ENCODE results near the gene JPH2. TPM values are rescaled to one million over a fixed set of nuclear protein-coding genes. Genes with fewer than 3 reads are reported as not detected.

Gene JPH2
- total and polyA plus RNA-seq, 4 donors: 0.09 to 1.3 (median 0.17) TPM; not detected in 1

DNA sequence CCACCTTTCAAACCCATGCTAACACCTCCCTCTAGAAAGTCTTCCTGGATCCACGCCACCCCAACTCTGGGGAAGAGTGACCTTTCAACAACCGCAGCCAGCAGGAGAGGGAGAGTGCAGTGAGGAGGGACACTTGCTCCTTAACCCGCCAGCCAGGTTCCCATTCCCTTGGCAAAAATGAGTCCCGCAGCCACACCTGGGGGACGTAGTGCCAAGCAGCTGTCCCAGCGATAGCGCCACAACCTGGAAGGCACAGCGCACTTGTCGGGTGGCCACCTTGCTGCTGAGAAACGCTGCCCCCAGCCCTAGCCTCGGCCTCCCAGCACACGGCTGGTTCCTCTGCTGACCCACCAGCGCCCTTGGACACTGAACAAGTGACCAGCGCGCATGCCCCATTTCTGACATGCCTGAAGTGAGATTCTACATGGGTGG is 119.3 kb downstream of the JPH2 start (continued):
- TF ChIP-seq, protein P1, sequence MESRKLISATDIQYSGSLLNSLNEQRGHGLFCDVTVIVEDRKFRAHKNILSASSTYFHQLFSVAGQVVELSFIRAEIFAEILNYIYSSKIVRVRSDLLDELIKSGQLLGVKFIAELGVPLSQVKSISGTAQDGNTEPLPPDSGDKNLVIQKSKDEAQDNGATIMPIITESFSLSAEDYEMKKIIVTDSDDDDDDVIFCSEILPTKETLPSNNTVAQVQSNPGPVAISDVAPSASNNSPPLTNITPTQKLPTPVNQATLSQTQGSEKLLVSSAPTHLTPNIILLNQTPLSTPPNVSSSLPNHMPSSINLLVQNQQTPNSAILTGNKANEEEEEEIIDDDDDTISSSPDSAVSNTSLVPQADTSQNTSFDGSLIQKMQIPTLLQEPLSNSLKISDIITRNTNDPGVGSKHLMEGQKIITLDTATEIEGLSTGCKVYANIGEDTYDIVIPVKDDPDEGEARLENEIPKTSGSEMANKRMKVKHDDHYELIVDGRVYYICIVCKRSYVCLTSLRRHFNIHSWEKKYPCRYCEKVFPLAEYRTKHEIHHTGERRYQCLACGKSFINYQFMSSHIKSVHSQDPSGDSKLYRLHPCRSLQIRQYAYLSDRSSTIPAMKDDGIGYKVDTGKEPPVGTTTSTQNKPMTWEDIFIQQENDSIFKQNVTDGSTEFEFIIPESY (IDR thresholded peaks at IDR 0.05): no peak
- TF ChIP-seq HNF4A (conservative IDR thresholded peaks at IDR 0.05) (no peak), RAD21 (IDR thresholded peaks at IDR 0.05) (no peak), SP1 (IDR thresholded peaks at IDR 0.05) (no peak), YY1 (IDR thresholded peaks at IDR 0.05) (no peak), NR2F2 (IDR thresholded peaks at IDR 0.05) (no peak)

DNA sequence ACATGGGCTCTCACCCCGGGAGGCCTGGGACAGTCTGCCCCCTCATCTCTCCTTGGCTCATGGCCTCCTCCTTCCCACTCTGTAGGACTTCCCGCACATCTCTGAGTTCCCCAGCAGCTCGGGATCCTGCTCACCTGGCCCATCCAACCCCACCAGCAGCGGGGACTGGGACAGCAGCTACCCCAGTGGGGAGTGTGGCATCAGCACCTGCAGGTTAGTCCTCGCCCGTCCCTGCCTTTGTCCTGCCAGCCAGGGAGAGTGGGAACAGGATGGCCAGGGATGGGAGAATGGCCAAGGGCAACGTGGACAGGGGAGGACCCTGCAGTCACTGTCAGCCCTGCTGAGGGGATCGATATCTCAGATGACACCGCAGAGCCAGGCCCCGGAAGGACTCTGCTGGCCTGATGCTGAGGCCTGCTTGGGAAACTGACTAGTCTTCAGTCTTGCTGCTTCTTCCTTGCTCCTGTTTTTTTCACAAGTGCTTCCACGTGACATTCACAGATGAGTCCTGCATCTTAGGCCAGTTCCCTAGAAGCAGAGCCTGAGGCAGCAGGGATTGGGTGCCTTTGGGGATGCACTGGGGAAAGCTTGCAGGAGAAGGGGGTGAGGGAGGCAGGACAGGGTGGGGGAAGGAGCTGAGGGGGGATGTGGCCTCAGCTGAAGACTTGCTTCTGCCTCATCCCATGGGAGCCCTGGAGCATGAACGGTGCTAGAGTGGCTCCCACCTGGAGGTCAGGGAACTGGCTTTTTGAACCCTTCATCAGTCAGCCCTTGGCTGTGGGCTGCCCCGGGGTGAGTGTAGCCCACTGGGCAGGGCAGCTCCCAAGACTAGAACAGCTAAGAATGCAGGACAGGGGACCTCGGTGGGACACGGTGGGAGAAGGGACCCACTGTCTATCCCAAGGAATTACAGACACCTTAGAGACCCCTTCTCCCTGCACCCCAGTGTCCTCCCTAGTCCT is 120.1 kb downstream of the JPH2 start:
- H3K9ac ChIP-seq (ENCODE audit: low read depth in 1 of 2, low read length in 2 of 2): no peak overlapping the region
- H3K4me1 ChIP-seq (ENCODE audit: control insufficient read depth in 4 of 4, insufficient read depth in 4 of 4, low read length in 3 of 4): no peaks in the 10 kb centered on the region
- no peak overlapping the region for H3K4me3 ChIP-seq (ENCODE audit: low read depth in 1 of 3, low read length in 3 of 3)
- no peaks in the 10 kb centered on the region for H3K9me3 ChIP-seq (ENCODE audit: control insufficient read depth in 4 of 4, low read length in 3 of 4)
- H3K27me3 ChIP-seq (ENCODE audit: control insufficient read depth in 4 of 4, insufficient read depth in 4 of 4, low read length in 3 of 4): no peaks in the 10 kb centered on the region
- WGBS: 92% methylated on average over 15 of the region's 15 CpGs
- TF ChIP-seq, protein P1 (IDR thresholded peaks at IDR 0.05): no peak
- no peak for TF ChIP-seq NR2F2 (IDR thresholded peaks at IDR 0.05)
- TF ChIP-seq, protein P2, sequence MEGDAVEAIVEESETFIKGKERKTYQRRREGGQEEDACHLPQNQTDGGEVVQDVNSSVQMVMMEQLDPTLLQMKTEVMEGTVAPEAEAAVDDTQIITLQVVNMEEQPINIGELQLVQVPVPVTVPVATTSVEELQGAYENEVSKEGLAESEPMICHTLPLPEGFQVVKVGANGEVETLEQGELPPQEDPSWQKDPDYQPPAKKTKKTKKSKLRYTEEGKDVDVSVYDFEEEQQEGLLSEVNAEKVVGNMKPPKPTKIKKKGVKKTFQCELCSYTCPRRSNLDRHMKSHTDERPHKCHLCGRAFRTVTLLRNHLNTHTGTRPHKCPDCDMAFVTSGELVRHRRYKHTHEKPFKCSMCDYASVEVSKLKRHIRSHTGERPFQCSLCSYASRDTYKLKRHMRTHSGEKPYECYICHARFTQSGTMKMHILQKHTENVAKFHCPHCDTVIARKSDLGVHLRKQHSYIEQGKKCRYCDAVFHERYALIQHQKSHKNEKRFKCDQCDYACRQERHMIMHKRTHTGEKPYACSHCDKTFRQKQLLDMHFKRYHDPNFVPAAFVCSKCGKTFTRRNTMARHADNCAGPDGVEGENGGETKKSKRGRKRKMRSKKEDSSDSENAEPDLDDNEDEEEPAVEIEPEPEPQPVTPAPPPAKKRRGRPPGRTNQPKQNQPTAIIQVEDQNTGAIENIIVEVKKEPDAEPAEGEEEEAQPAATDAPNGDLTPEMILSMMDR (IDR thresholded peaks at IDR 0.05; ENCODE audit: low read depth, low read length, missing input control): no peak
- no peak for TF ChIP-seq RXRA (IDR thresholded peaks at IDR 0.05)
- no peak for TF ChIP-seq FOXA1 (IDR thresholded peaks at IDR 0.05)
- no peak for TF ChIP-seq SP1 (IDR thresholded peaks at IDR 0.05)
- TF ChIP-seq, protein P3, sequence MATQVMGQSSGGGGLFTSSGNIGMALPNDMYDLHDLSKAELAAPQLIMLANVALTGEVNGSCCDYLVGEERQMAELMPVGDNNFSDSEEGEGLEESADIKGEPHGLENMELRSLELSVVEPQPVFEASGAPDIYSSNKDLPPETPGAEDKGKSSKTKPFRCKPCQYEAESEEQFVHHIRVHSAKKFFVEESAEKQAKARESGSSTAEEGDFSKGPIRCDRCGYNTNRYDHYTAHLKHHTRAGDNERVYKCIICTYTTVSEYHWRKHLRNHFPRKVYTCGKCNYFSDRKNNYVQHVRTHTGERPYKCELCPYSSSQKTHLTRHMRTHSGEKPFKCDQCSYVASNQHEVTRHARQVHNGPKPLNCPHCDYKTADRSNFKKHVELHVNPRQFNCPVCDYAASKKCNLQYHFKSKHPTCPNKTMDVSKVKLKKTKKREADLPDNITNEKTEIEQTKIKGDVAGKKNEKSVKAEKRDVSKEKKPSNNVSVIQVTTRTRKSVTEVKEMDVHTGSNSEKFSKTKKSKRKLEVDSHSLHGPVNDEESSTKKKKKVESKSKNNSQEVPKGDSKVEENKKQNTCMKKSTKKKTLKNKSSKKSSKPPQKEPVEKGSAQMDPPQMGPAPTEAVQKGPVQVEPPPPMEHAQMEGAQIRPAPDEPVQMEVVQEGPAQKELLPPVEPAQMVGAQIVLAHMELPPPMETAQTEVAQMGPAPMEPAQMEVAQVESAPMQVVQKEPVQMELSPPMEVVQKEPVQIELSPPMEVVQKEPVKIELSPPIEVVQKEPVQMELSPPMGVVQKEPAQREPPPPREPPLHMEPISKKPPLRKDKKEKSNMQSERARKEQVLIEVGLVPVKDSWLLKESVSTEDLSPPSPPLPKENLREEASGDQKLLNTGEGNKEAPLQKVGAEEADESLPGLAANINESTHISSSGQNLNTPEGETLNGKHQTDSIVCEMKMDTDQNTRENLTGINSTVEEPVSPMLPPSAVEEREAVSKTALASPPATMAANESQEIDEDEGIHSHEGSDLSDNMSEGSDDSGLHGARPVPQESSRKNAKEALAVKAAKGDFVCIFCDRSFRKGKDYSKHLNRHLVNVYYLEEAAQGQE (IDR thresholded peaks at IDR 0.05): no peak
- TF ChIP-seq JUND (IDR thresholded peaks at IDR 0.05): no peak
- TF ChIP-seq FOXA2 (IDR thresholded peaks at IDR 0.05): no peak
- TF ChIP-seq, protein P4, sequence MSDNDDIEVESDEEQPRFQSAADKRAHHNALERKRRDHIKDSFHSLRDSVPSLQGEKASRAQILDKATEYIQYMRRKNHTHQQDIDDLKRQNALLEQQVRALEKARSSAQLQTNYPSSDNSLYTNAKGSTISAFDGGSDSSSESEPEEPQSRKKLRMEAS (IDR thresholded peaks at IDR 0.05): no peak
- TF ChIP-seq HNF4A (conservative IDR thresholded peaks at IDR 0.05): no peak
- TF ChIP-seq EGR1 (IDR thresholded peaks at IDR 0.05; ENCODE audit: low read depth in 2 of 2): no peak
- H3K27ac ChIP-seq (ENCODE audit: low read depth in 1 of 2, low read length in 2 of 2): no peak overlapping the region
- DNase-seq (ENCODE audit: low spot score): peak; percentile 29
- H3K36me3 ChIP-seq (ENCODE audit: control insufficient read depth in 4 of 4, insufficient read depth in 3 of 4, low read depth in 1 of 4, low read length in 3 of 4): no peaks in the 10 kb centered on the region
